ENCODE results near the gene FAM163A.
"Not testable (repeated sequence)": the region's sequence is repeated elsewhere in the genome, so short reads cannot be mapped to it uniquely, and the experiment has no call there.

Gene FAM163A

DNA sequence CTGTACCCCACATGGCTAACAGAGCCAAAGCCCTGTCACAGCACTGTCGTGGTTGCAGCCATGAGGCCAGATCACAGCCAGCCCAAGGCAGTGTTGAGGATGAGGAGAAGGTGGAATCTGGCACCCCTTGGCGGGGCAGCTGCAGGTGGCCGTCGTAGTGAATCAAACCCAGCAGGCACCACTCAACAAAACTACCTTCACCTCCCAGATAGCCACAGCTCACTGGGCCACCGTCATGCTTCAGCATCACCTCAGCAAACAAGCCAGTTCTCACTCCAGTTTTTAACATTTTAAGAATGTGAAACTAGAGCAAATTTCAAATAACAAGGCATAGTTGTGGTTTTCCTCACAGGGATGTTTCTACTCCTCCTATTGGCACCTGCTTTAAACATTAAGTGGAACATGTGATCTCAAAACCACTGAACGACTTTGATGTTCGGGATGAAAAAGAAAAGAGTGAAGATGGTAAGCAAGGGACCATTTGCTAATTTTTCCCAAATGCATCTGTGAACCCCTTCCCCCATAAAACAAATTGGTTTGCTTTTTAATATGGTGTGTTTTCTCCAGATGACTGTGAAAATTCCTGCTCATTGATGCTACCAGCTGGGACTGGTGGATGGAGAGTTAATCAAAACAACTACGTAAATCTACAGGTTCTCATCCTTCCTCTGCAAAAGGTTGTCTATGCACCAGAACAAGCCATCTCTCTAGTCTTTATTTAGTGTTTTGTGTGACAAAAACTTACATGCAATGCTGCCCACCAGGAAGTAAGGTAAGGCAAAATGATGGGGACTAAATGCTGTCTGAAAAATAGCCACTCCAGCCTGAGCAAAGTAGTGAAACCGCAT lies 89.0 kb downstream of the FAM163A start:
- no peak overlapping the region for H3K4me3 ChIP-seq (ENCODE audit: low read depth, low read length)

GRCh38 chr1:179836686-179837445 lies 93.8 kb downstream of the FAM163A start:
- H3K4me3 ChIP-seq (ENCODE audit: low read depth, low read length); DNase-seq (ENCODE audit: low read depth): not testable (repeated sequence)

More for the DNA sequence above, 89.0 kb downstream of the FAM163A start:
- TF ChIP-seq CTCF (IDR thresholded peaks at IDR 0.05; ENCODE audit: control insufficient read depth, extremely low read depth, insufficient read depth) = no peak
- no peak for DNase-seq (ENCODE audit: low read depth)

- no peak for TF ChIP-seq CTCF (IDR thresholded peaks at IDR 0.05; ENCODE audit: control insufficient read depth, extremely low read depth, insufficient read depth)
- H3K4me3 ChIP-seq (ENCODE audit: low read depth, low read length) = no peak overlapping the region
- DNase-seq (ENCODE audit: low read depth) = no peak
These were observed 97.0 kb downstream of the FAM163A start for GRCh38 chr1:179840107-179840506.

- no peak for DNase-seq (ENCODE audit: low read depth)
- no peak for TF ChIP-seq CTCF (IDR thresholded peaks at IDR 0.05; ENCODE audit: control insufficient read depth, extremely low read depth, insufficient read depth)
- H3K4me3 ChIP-seq (ENCODE audit: low read depth, low read length) = no peak overlapping the region
These were observed 105.1 kb downstream of the FAM163A start for GRCh38 chr1:179848233-179848632.

DNA sequence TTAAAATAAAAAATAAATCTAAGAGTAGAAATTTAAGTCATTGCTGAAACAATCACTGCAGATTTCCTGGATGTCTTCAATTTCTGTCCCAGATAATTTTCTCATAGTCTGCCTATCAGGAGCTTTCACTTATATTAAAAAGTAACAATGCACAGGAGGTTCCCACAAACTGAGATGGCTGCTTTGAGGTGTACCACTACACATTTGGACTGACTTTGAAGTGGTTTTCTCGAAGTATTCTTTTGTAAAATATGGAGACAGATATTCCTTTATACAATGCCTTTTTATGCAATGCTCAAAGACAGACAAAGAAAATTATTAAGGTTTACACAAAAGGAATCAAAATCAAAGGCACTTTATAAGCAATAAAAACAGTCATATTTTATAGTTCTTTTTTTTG lies 110.0 kb downstream of the FAM163A start:
- no peak for DNase-seq (ENCODE audit: low read depth)
- no peak for TF ChIP-seq CTCF (IDR thresholded peaks at IDR 0.05; ENCODE audit: control insufficient read depth, extremely low read depth, insufficient read depth)
- H3K4me3 ChIP-seq (ENCODE audit: low read depth, low read length) = no peak overlapping the region

- not testable (repeated sequence) for DNase-seq (ENCODE audit: low read depth); H3K4me3 ChIP-seq (ENCODE audit: low read depth, low read length)
These were observed 112.7 kb downstream of the FAM163A start for GRCh38 chr1:179855831-179856230.

DNA sequence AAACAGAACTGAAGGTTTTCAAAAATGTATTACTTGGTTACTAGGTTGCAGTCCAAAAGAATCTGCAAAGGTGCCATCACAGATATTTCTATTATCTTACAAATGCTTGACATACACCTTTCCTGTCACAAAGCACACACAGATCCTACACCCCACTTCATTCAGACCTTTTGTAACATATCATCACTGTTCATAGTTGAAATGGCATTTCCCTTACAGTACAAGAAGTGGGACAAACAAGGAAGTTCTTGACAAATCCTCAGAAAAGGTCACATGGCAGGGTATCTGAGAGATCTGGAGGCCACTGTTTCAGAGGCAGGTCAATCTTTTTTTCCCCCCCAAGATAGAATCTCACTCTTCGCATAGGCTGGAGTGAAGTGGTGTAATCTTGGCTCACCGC lies 113.2 kb downstream of the FAM163A start:
- TF ChIP-seq CTCF (IDR thresholded peaks at IDR 0.05; ENCODE audit: control insufficient read depth, extremely low read depth, insufficient read depth) = no peak

More for the DNA sequence above, 113.2 kb downstream of the FAM163A start:
- no peak overlapping the region for H3K4me3 ChIP-seq (ENCODE audit: low read depth, low read length)
- DNase-seq (ENCODE audit: low read depth) = no peak
